HG02852 (cell line): ENCODE results near the gene UNC93A.
"Not testable (repeated sequence)": the region's sequence is repeated elsewhere in the genome, so short reads cannot be mapped to it uniquely, and the experiment has no call there.

Experiments used
- ATAC-seq: cut with Tn5 transposase; IDR thresholded peaks from one replicate; pipeline ENCODE4 v1.9.1; 2021; ENCODE audit warnings: mild to moderate bottlenecking, moderate library complexity; ENCODE audit not compliant: unreplicated experiment

UNC93A gene

GRCh38 chr6:167290786-167291622 is at the start of gene UNC93A:
Gene UNC93A, plus strand, starts transcription at chr6:167291315. Its CDS starts 175 bp downstream, at chr6:167291490.
- ATAC-seq = no peak

GRCh38 chr6:167241321-167242134 is 49.6 kb upstream of the UNC93A start:
- not testable (repeated sequence) for ATAC-seq

- not testable (repeated sequence) for ATAC-seq
These were observed 49.0 kb upstream of the UNC93A start for GRCh38 chr6:167242135-167242506.

- not testable (repeated sequence) for ATAC-seq
These were observed 48.5 kb upstream of the UNC93A start for GRCh38 chr6:167242511-167243051.

- ATAC-seq = no peak
These were observed 46.8 kb upstream of the UNC93A start for GRCh38 chr6:167244064-167244960.

GRCh38 chr6:167244991-167245390 is 46.1 kb upstream of the UNC93A start:
- ATAC-seq = no peak

GRCh38 chr6:167245591-167245990 is 45.5 kb upstream of the UNC93A start:
- no peak for ATAC-seq

GRCh38 chr6:167247814-167248595 is 43.1 kb upstream of the UNC93A start:
- no peak for ATAC-seq

- not testable (repeated sequence) for ATAC-seq
These were observed 42.1 kb upstream of the UNC93A start for GRCh38 chr6:167248878-167249455.

GRCh38 chr6:167252271-167252670 is 38.8 kb upstream of the UNC93A start:
- no peak for ATAC-seq

GRCh38 chr6:167255918-167256553 is 35.1 kb upstream of the UNC93A start:
- no peak for ATAC-seq

GRCh38 chr6:167258646-167259045 is 32.5 kb upstream of the UNC93A start:
- no peak for ATAC-seq

GRCh38 chr6:167266057-167266829 is 24.9 kb upstream of the UNC93A start:
- ATAC-seq = not testable (repeated sequence)

- ATAC-seq = no peak
These were observed 24.1 kb upstream of the UNC93A start for GRCh38 chr6:167266830-167267555.

- not testable (repeated sequence) for ATAC-seq
These were observed 23.6 kb upstream of the UNC93A start for GRCh38 chr6:167267556-167267898.

- ATAC-seq = no peak
These were observed 23.2 kb upstream of the UNC93A start for GRCh38 chr6:167267921-167268401.

- ATAC-seq = no peak
These were observed 22.3 kb upstream of the UNC93A start for GRCh38 chr6:167268683-167269280.
